Measurements from ENCODE around the gene EEF1A1. TPM values are rescaled to one million over a fixed set of nuclear protein-coding genes. Genes with fewer than 3 reads are reported as not detected.

Gene EEF1A1
- total RNA-seq, 4 donors from 2014 or later, result 2,654 to 8,743 (median 5,443) TPM

GRCh38 chr6:73487473-73487872 lies 33.4 kb downstream of the EEF1A1 start:
- H3K27ac ChIP-seq, result no peak overlapping the region
- peaks cover 0 to 2% of the 10 kb centered on the region in 2 donors for H3K9me3 ChIP-seq
- H3K4me3 ChIP-seq, result no peak overlapping the region
- no peak for TF ChIP-seq POLR2A (IDR thresholded peaks at IDR 0.05)
- TF ChIP-seq EP300 (IDR thresholded peaks at IDR 0.05; ENCODE audit: low read depth), result no peak
- TF ChIP-seq POLR2AphosphoS5 (IDR thresholded peaks at IDR 0.05), result no peak
- no peak for TF ChIP-seq CTCF (IDR thresholded peaks at IDR 0.05)
- 99% methylated on average over 7 of the region's 7 CpGs; no CpG with 5 or more reads in 1 of the 2 donors for WGBS, 2 donors (ENCODE audit: low coverage in 1 of 2)
- H3K27me3 ChIP-seq, result no peaks in the 10 kb centered on the region
- intact Hi-C loops (cut with DNase I; ENCODE audit: low total_unique reads), result no loop called here
- in situ Hi-C loops (cut with MboI; ENCODE audit: low pct_ligation_motif_present in 1 of 4, low pct_unique_long_range_greater_than_20kb in 1 of 4, low sequenced_read_pairs in 3 of 4), result no loop called here
- H3K4me1 ChIP-seq, result no peaks in the 10 kb centered on the region
- H3K36me3 ChIP-seq, result peaks cover 0 to 61% (median 21%) of the 10 kb centered on the region in 4 donors
- DNase-seq, result no peak

- peaks cover 0 to 77% (median 29%) of the 10 kb centered on the region in 4 donors for H3K36me3 ChIP-seq
- no peaks in the 10 kb centered on the region for H3K27me3 ChIP-seq
- no peak overlapping the region for H3K27ac ChIP-seq
- DNase-seq, result no peak
- in situ Hi-C loops (cut with MboI; ENCODE audit: low pct_ligation_motif_present in 1 of 4, low pct_unique_long_range_greater_than_20kb in 1 of 4, low sequenced_read_pairs in 3 of 4) (no loop called here), intact Hi-C loops (cut with DNase I; ENCODE audit: low total_unique reads) (no loop called here)
- no peaks in the 10 kb centered on the region for H3K9me3 ChIP-seq
- WGBS, 2 donors (ENCODE audit: low coverage in 1 of 2), result 70 to 86% methylated on average over 2 of the region's 2 CpGs
- H3K4me3 ChIP-seq, result no peak overlapping the region
- no peaks in the 10 kb centered on the region for H3K4me1 ChIP-seq
- no peak for TF ChIP-seq POLR2AphosphoS5 (IDR thresholded peaks at IDR 0.05)
- TF ChIP-seq CTCF (IDR thresholded peaks at IDR 0.05), result no peak
- no peak for TF ChIP-seq EP300 (IDR thresholded peaks at IDR 0.05; ENCODE audit: low read depth)
- TF ChIP-seq POLR2A (IDR thresholded peaks at IDR 0.05), result no peak
Measured at GRCh38 chr6:73484438-73484837, 36.4 kb downstream of the EEF1A1 start.

- WGBS, 2 donors (ENCODE audit: low coverage in 1 of 2), result 94 to 95% methylated on average over 4 to 12 of the region's 12 CpGs
- in situ Hi-C loops (cut with MboI; ENCODE audit: low pct_ligation_motif_present in 1 of 4, low pct_unique_long_range_greater_than_20kb in 1 of 4, low sequenced_read_pairs in 3 of 4) (no loop called here), intact Hi-C loops (cut with DNase I; ENCODE audit: low total_unique reads) (no loop called here)
- H3K27me3 ChIP-seq, result no peaks in the 10 kb centered on the region
- no peak for DNase-seq
- H3K27ac ChIP-seq, result no peak overlapping the region
- no peaks in the 10 kb centered on the region for H3K9me3 ChIP-seq
- no peak for TF ChIP-seq POLR2AphosphoS5 (IDR thresholded peaks at IDR 0.05)
- no peak for TF ChIP-seq POLR2A (IDR thresholded peaks at IDR 0.05)
- TF ChIP-seq CTCF (IDR thresholded peaks at IDR 0.05), result no peak
- TF ChIP-seq EP300 (IDR thresholded peaks at IDR 0.05; ENCODE audit: low read depth), result no peak
- no peaks in the 10 kb centered on the region for H3K4me1 ChIP-seq
- no peak overlapping the region for H3K4me3 ChIP-seq
- peaks cover 0 to 72% (median 20%) of the 10 kb centered on the region in 4 donors for H3K36me3 ChIP-seq
Measured at GRCh38 chr6:73481969-73482368, 38.9 kb downstream of the EEF1A1 start.

- 94 to 100% methylated on average over 3 to 4 of the region's 4 CpGs for WGBS, 2 donors (ENCODE audit: low coverage in 1 of 2)
- H3K36me3 ChIP-seq, result peaks cover 0 to 74% (median 28%) of the 10 kb centered on the region in 4 donors
- intact Hi-C loops (cut with DNase I; ENCODE audit: low total_unique reads) (no loop called here), in situ Hi-C loops (cut with MboI; ENCODE audit: low pct_ligation_motif_present in 1 of 4, low pct_unique_long_range_greater_than_20kb in 1 of 4, low sequenced_read_pairs in 3 of 4) (no loop called here)
- no peaks in the 10 kb centered on the region for H3K9me3 ChIP-seq
- H3K4me1 ChIP-seq, result no peaks in the 10 kb centered on the region
- no peaks in the 10 kb centered on the region for H3K27me3 ChIP-seq
- no peak overlapping the region for H3K4me3 ChIP-seq
- no peak for TF ChIP-seq CTCF (IDR thresholded peaks at IDR 0.05)
- no peak for TF ChIP-seq POLR2AphosphoS5 (IDR thresholded peaks at IDR 0.05)
- no peak for DNase-seq
- no peak overlapping the region for H3K27ac ChIP-seq
Measured at GRCh38 chr6:73477407-73477806, 43.4 kb downstream of the EEF1A1 start.

All from transverse colon (tissue), 4 donors.